ENCODE results near the gene NPAS1.

NPAS1 gene, protein sequence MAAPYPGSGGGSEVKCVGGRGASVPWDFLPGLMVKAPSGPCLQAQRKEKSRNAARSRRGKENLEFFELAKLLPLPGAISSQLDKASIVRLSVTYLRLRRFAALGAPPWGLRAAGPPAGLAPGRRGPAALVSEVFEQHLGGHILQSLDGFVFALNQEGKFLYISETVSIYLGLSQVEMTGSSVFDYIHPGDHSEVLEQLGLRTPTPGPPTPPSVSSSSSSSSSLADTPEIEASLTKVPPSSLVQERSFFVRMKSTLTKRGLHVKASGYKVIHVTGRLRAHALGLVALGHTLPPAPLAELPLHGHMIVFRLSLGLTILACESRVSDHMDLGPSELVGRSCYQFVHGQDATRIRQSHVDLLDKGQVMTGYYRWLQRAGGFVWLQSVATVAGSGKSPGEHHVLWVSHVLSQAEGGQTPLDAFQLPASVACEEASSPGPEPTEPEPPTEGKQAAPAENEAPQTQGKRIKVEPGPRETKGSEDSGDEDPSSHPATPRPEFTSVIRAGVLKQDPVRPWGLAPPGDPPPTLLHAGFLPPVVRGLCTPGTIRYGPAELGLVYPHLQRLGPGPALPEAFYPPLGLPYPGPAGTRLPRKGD

DNA sequence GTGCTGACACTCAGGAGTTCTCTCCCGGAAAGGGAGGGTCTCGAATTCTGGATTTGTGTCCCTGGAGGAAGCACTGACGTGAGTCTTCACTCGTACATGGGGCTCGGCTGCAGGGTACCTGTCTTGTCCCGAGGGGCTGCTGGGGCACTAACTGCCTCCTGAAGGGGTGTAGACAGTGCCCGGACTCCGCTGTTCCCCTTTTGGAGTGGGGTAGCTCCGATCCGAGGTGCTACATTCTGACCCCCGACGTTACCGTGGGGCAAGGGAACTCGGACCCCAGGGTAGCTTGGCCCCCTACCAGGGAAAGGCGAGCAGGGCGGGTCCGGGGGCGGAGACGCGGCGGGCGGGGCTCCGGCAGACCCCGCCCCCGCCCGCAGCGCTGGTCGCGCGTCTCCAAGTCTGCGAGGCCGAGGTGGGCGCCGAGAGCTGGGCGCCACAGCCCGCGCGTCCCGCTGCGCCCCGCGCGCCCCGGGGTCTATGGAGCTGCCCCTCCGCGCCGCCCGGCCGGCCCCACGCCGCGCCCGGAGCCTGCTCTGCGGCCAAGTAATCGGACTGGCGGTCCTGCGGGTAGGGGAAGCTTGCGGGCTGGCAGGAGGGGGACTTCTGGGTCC is at the start of gene NPAS1:
TSS of gene NPAS1 (plus strand) at position 407 of the 611 bp plus-strand sequence. CDS start 1,211 bp downstream, outside the sequence.
- no peak for DNase-seq (ENCODE audit: low read depth)

DNA sequence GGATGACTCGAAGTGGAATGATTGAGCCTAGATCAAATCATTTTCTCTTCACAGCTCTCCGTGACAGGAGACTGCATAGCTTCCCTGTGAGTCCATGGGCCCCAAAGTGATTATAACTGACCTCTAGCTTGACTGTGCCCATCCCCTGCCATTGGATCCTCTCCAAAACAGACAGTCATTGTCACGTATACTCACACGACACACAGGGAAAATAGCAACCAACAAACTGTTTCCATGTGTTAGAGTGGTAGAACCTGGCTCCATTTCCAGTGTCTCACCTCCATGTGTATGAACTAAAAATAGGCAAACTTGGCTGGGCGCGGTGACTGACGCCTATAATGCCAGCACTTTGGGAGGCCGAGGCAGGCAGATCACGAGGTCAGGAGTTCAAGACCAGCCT is 48.8 kb upstream of the NPAS1 start:
- no peak for DNase-seq (ENCODE audit: low read depth)

DNA sequence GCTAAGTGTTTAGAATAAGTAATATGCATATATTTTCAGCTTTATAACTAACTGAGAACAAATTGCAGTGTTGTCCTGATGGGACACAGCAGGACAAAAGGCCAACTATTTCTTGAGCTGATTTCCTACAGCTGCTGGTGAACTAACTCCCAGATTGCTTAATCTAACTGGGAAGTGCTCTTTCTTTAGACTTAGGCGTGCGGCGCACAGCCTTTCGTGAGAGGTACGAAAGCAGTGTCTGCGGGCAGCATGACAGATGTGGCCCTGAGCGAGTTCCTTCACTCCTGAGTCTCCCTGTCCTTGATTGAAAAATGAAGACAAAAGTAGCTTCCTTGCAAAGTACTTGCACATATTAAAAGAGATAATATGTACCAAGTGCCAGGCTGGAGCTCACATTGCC is 47.3 kb upstream of the NPAS1 start:
- DNase-seq (ENCODE audit: low read depth) = no peak

DNA sequence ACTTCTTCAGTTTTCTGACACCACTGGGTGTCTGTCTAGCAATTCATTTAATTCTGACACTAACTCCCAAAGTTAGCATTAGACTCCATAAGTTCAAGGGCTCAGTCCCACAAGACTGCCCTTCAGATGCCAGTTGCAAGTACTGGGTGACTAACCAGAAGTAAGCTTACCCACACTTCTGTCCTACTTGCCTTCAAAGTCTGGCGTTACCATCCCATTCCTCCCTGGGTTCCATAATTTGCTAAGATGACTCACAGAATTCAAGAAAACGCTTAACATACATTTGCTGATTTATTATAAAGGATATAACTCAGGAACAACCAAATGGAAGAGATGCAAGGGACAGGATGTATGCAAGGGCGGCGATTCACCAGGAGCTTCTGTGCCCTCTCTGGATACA is 45.5 kb upstream of the NPAS1 start:
- no peak for DNase-seq (ENCODE audit: low read depth)

DNA sequence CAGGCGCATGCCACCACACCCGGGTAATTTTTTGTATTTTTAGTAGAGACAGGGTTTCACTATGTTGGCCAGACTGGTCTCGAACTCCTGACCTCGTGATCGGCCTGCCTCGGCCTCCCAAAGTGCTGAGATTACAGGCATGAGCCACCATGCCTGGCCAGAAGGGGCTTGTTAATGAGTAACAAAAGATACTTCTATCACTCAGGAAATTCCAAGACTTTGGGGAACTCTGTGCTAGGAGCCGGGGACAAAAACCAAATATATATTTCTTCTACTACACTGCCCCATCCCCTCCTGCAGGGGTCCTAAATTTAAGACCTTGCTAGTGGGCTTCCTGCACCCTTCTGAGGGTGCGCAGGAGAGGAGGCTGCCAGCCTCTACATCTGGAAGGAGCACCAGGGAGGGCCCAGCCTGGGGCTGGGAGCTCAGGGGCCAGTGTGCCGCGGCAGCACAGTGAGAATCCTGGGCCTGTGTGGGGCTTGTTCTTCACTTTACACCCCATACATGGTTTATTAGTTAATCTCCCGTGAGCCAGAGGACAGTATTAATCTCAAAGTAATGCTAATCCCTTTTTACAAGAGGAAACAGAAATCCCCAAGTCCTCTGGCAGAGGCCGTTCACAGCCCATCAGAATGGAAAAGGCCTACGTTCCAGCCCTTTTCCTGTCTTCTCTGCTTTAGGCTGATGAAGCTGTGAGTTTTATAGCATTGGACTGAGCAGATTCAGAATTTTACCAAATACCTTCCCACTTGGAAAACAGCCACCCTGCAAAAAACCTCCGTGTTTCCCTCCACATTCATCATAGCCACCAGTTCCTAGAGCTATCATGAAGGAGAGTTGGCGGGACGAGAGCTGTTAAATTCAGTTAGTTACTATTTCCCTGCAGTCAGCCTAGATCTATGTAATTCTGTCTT is 44.4 kb upstream of the NPAS1 start:
- DNase-seq (ENCODE audit: low read depth) = no peak

DNA sequence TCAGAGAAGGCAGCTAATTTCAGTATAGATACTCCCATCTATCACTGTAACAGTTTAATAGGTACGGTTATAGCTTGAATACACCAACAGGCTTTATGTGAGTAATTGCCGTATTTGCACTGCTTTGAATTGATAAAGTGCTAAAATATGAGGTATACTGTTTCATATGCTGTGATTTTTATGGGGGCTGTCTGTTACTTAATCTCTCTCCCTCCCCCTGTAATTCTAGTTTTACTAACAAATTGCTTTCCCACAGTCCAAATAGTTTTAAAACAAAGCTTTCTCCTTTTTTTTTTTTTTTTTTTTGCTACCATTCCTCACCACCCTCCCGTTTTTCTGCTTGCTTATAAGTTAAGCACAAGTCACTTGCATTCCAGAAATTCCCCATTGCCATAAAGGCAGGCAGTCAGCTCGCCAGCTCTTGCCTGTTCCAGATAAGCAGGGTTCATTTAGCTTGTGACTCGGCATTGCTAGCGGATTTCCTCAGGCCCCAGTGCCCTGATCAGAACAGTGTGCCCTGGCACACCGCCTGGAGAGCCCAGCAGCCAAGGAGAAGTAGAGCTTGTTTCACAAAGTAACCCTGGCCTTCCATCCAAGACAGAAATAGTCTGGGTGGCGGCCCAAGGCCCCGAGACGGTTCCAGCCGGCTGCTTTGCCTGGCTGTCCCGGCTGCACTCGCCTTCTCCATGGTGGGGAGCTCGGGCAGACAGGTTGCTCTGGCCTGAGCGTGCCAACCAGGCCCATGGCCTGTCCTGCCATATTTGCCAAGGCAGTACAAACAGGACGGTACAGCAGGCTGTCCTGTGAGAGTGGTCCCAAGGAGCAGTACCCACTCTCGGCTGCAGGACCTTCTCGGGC is 43.5 kb upstream of the NPAS1 start:
- no peak for DNase-seq (ENCODE audit: low read depth)

DNA sequence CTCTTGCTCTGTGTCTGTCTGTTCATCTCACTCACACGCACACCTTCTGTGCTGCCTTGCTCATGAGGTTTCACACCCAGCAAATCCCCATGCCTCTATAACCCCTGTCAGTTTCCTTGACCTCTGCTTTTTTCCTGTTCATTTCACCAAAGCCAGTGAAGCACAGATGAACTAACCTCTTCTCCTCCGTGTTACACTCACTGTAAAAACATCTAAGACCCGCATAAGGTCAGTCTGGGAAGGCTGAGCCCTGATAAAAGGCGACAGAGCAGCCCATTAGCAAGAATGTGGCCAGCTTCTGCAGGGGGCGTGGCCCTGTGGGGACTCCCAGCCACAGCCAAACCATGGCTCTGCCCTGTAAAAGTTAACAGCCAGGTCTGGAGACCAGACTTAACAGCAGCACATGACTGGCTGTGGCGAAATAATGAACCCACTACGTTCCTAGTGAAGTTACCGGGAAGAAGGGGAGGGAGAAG is 42.8 kb upstream of the NPAS1 start:
- DNase-seq (ENCODE audit: low read depth) = no peak

DNA sequence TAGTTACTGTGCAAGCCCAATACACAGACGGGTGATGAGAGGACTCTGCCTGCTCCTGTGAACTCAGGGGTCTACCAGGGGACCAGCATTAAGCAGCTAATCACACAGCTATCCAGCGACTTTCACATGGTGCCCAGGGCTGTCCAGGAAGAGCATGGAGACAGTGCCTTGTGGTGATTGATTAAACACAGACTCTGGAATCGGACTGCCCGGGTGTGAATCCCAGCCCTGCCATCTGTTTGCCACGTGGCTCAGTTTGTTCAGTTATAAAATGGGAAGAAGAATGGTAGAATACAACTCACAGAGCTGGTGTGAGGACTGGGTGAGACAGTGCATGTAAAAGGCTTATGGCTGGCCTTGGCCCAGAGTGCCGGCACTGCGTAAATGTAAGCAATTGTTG is 42.1 kb upstream of the NPAS1 start:
- DNase-seq (ENCODE audit: low read depth) = no peak

DNA sequence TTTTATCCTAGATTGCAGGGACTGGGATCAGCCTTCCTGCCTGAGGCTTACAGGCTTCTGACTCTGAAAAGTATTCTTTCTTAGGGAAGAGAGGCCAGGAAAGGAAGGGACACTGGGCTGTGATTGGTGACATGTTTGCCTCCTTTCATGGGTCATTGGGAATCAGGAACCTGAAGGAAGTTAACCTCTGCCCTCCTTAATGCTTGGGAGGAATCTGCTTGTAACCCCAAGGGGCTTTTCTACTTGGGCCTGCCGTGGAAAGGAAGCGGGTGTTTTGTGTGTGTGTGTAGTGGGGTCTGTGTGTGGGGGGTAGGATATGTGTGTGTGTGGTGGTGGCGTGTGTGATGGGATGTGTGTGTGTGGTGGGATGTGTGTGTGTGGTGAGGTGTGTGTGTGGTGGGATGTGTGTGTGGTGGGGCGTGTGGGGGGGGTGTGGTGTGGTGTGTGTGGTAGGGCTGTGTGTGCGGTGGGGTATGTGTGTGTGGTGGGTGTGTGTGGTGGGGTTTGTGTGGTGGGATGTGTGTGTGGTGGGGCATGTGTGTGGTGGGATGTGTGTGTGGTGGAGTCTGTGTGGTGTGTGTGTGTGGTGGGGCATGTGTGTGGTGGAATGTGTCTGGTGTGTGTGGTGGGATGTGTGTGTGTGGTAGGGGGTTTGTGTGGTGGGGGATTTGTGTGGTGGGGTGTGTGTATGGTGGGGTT is 41.3 kb upstream of the NPAS1 start:
- no peak for DNase-seq (ENCODE audit: low read depth)

DNA sequence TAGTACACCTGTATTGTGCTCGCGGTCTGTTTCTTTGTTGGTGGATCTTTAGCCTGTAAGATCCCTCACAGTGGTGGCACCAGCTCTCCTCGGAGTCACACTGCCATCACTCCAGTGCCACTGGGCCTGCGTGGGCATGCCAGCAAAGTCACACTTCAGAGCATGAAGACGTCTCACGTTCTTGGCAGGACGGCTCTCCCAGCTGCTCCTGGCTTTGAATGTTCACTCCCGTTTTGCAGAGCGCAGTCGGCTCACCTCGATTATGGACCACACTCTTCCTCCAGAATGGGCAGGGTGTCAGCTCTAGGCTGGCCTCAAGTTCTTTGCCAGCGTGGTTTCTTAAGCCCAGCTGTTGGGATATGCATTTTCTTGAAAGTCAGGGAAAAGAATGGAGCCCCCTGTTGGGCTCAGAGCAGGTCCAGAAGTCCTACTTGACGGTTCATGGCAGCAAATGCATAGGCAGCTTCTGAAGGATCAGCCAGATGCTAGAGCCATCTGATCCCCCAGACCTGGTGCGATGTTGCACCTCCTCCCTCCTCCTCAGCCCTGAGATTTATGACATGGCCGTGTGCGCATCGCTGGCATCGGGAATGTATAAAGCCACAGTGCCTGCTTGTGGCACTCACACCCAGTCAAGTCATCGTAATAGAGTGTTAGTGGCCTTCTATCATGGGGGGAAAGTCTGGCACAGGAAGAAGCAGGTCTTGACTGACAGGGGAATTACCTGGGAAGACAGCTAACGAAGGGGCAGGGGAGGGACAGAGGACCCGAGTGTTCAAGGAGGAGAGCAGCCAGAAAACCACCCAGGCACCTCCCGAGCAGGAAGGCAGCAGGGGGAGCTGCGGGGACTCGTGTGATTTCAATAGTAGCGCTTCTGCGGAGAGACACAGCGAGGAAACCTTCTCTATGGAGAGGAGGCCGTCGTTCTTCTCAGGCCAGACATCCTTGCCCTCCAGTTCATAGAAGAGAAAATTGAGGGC is 40.2 kb upstream of the NPAS1 start:
- no peak for DNase-seq (ENCODE audit: low read depth)

DNA sequence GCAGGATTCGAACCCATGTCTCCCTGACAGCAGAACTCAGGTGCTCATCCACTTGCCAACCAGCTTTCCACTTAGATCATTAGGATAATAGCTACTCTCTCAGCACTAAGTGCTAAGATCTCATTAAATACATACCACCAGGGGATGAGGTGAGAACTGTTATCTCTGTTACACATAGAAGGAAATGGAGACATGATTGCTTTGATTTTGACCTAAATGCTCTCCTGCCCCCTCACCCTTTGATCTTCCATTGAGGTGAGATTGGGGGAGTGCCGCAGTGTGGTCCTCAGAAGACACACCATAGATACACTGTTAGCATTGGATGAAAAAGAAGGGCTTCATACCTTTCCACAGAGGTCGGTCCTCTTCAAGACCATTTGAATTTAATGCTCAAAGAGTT is 38.9 kb upstream of the NPAS1 start:
- no peak for DNase-seq (ENCODE audit: low read depth)

DNA sequence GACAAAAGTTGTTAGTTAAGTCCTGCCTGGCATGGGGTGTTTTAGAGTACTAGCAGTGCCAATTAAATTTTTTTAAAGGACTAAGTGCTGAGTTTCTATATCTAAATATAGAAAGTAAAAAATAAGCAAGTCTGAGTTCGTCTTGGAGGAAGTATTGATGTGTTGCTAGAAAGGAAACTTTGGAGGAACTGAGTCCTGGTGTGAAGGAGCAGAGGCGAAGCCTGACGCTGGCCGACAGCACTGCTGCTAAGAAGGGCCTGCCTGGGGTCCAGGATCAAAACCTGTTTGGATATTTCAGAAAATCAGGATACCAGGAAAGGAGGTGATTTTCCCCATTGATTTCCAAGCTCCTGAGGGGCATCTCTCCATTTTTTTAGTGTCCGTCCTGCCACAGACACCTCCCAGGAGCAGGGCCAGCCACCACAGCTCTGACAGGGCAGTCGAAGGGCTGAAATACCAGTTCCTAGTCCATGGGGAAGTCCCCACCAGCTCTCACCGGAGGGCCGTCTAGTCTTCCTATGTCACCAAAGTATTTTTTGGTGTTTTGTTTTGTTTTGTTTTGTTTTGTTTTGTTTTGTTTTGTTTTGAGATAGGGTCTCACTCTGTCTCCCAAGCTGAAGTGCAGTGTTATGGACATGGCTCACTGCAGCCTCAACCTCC is 38.2 kb upstream of the NPAS1 start:
- no peak for DNase-seq (ENCODE audit: low read depth)

DNA sequence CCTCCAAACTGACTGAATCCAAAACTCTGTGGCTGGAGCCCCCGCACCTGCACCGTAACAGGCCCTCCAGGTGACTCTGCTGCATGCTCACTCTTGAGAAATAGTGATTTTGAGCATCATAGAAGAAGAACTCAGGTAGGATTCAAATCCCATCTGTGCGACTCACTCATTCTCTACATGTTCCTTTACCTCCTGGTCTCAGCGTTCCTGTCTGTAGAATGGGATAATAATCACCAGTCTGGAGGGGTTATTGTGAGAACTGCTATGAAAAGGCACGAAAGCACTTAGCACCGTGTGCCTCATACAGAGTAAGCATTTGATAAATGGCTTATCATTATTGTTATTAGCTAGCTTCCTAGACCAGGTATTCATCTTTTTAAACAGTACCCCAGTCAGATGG is 36.5 kb upstream of the NPAS1 start:
- DNase-seq (ENCODE audit: low read depth) = no peak

DNA sequence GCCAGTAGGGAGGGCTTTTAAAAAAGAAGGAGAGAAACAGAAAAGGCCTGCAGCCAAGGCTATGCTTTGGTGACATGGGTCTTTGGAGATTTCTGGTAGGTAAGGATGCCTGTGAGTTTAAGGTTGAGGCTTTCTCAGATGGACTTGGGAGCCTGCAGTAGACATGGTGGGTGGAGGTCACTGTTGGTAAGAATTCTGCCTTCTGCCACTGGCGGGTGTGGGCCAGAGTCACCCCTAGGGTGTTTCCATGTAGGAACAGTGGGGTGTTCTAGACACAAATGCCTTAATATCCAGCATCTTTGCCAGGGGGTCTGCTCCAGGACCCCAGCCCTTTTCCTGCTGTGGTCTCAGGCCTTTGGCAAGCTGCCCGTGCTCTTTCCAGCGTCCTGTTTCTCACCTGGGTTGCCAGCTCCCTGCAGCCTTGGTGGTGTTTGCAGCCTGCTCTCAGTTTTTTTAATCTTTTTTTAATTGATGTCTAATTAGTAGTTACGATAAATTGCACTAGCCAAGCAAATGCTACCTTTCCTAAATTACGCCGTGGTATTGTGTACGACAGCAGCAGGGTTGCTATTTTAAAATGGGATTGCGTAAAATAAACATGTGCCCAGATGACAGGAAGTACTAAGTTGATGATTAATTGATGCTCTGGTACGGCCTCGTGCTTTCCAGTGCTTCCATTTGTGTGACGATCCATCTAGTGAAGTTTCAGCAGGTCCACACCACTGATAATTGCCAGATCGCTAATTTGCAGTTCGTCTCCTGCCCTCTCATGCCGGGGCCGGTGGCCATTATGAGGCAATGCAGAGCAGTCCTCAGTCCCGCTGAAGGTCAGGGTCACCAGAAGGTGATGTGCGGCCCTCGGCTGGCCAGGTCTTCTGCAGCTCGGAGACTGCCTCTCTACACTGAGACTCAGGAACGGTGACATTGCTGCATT is 35.3 kb upstream of the NPAS1 start:
- DNase-seq (ENCODE audit: low read depth) = no peak

DNA sequence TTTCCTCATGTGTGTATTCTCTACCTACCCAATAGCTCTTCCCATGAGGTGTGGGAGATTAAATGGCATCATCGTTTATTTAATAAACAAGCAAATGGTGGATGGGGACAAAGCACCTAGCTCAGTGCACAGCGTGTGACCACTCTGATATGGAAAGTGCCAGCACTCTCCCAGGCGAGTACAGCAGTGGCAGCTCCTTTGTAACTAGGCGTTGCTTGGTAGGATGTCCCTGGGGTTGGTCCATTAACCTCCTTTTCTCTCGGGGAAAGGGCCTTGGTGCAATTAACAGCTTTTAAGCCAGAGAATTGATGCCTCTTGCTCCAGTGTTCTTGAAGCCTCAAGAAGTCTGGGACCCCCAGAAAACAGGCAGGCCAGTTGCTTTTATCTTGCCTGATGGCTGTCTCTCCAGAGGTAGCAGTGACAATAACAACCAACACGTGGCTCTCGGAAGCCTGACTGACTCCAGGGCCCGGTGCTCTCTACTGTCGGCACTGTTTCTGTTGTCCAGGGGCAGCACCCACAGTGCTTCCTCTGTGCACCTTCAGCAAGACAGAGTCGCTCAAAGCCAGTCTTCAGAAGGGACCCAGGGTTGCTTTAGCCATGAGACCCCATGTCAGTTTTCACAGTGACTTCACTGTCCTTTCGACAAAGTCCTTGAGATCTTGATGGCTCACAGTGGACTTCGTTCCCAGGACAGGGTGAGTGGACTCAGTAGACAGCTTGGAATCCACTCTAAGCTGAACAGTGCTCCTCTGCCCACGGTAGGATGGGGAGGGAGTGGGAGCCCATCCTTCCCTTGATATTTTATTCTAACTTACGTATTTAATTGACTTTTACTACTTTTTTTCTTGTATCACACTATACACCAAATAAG is 33.9 kb upstream of the NPAS1 start:
- no peak for DNase-seq (ENCODE audit: low read depth)

DNA sequence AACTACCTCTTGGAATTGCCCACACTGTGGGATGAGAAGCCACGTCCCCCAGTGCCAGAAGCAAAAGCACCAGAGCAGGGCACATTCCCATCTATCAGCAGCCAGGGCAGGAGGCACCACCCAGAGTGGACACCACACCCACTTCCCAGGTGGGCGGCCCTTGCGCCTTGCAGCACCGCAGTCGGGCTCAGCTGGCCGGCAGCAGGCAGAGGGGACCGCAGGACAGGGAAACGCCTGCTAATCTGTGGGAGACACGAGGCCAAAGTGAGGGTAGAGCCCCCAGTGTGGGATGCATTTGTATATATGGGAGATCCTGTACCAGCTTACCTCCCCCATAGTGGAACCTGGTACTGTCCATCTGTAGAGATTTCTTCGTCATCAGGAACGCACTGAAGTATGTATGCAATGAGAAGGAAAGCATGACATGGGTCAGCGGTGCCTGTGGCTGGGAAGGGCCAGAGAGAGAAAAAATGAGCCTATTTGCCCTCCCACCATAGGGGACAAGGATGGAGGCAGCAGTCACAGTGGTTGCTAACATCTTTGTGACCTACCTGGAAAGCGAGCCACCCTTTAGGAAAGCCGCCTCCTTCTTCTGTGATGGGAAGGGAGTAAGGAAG is 30.9 kb upstream of the NPAS1 start:
- no peak for DNase-seq (ENCODE audit: low read depth)

Data from stimulated activated CD8-positive, alpha-beta memory T cell treated with anti-CD3 and anti-CD28 coated beads, Interleukin-12 subunit alpha, Interleukin-12 subunit beta, amount 100 ng/mL, for 4 hours (primary cell).